GM12878 (cell line): Measurements from ENCODE around the gene RBPJ. TPM values are rescaled to one million over a fixed set of nuclear protein-coding genes. Genes with fewer than 3 reads are reported as not detected.

ENCODE experiments used
- E2F8 ChIP-seq: fragments of 450-650 bp; IDR thresholded peaks from 2 replicates; pipeline ENCODE4 v1.6.1; 2018; ENCODE audit warnings: mild to moderate bottlenecking, low read depth, moderate library complexity; ENCODE audit not compliant: partially characterized antibody
- JUND ChIP-seq: IDR thresholded peaks from 2 replicates; pipeline ENCODE4 v1.6.1; 2012; ENCODE audit warnings: low read depth, mild to moderate bottlenecking, low read length, improper control_type of control experiment, moderate library complexity
- MYB ChIP-seq: fragments of 150-350 bp; IDR thresholded peaks from 2 replicates; pipeline ENCODE4 v1.6.1; 2014; ENCODE audit warnings: mild to moderate bottlenecking, low read depth, low read length, borderline replicate concordance
- POLR2A ChIP-seq: IDR thresholded peaks from 2 replicates; pipeline ENCODE4 v1.6.1; 2011; ENCODE audit warnings: low read depth, mild to moderate bottlenecking, low read length
- RBBP5 ChIP-seq: fragments of 200-600 bp; sonication (generic); conservative IDR thresholded peaks from 2 replicates; pipeline ENCODE4 v1.6.1; 2016
- RCOR1 ChIP-seq: conservative IDR thresholded peaks from 2 replicates; pipeline ENCODE4 v1.6.1; 2012; ENCODE audit warnings: low read depth, low read length, improper control_type of control experiment
- REST ChIP-seq: IDR thresholded peaks from 2 replicates; pipeline ENCODE4 v1.6.1; 2012; ENCODE audit warnings: mild to moderate bottlenecking, low read depth, low read length
- SMAD1 ChIP-seq: fragments of 450-650 bp; IDR thresholded peaks from 2 replicates; pipeline ENCODE4 v1.6.1; 2018; ENCODE audit warnings: mild to moderate bottlenecking, low read depth; ENCODE audit not compliant: partially characterized antibody
- USF1 ChIP-seq: IDR thresholded peaks from 2 replicates; pipeline ENCODE4 v1.6.1; 2011; ENCODE audit warnings: borderline replicate concordance, low read depth, mild to moderate bottlenecking, moderate library complexity, mixed read lengths, low read length; ENCODE audit not compliant: insufficient read depth; ENCODE audit errors: extremely low read length
- ZBED1 ChIP-seq: IDR thresholded peaks from 2 replicates; pipeline ENCODE4 v1.6.1; 2016; ENCODE audit warnings: borderline replicate concordance
- polyA plus RNA-seq, 11 experiments: library from polyadenylated mRNA; depleted of rRNA in 4 of 11; unstranded in 6 of 11; stranded (reverse) in 5 of 11; fragments of >200 nt; fragmentation: Nextera tagmentation in 4 of 11; fragmentation: Illumina TruSeq in 1 of 11; extraction: Ambion mirVana in 4 of 11; extraction: Trizol in 1 of 11; gene quantifications; 1 replicate in 1 of 11; 2 replicates in 10 of 11; pipeline versions ENCODE4 v1.2.1 to v1.2.3, GENCODE V29; 2011 to 2016; ENCODE audit warnings: inconsistent platforms in 2 of 11, missing spikeins in 2 of 11, low read depth in 1 of 11
- total RNA-seq, 4 experiments: library from RNA; depleted of rRNA in 3 of 4; stranded (reverse); fragments of >200 nt in 3 of 4; fragmentation: Illumina TruSeq in 1 of 4; extraction: Trizol in 1 of 4; gene quantifications; 2 replicates each; pipeline versions ENCODE4 v1.2.1 to v1.2.3, GENCODE V29; 2013 to 2021

Gene RBPJ
- total and polyA plus RNA-seq, 10 of the 15 experiments (the other 5 are each of a cell fraction or from before 2014, with no cell fraction given): 24.5 to 87.6 (median 41.6) TPM

GRCh38 chr4:26420438-26420837 is 99.6 kb downstream of the RBPJ start (continued):
- TF ChIP-seq E2F8: no peak
- TF ChIP-seq ZBED1: no peak
- no peak for TF ChIP-seq POLR2A
- no peak for TF ChIP-seq SMAD1
- TF ChIP-seq RBBP5: no peak
- no peak for TF ChIP-seq JUND
- no peak for TF ChIP-seq REST
- no peak for TF ChIP-seq USF1
- no peak for TF ChIP-seq MYB
- no peak for TF ChIP-seq RCOR1
